Measurements from ENCODE around the gene RNF217. TPM values are rescaled to one million over a fixed set of nuclear protein-coding genes. Genes with fewer than 3 reads are reported as not detected.

The RNF217 gene
- total and polyA plus RNA-seq, 2 of the 13 experiments (the other 11 are each of a cell fraction or from before 2014, with no cell fraction given), result 2.2 to 2.4 TPM

- Histone ChIP-seq H3K9ac (ENCODE audit: insufficient read depth, low read depth, low read length) (no peak overlapping the region), H3K9me3 (ENCODE audit: low read length) (no peaks in the 10 kb centered on the region), H2AFZ (ENCODE audit: low read length) (no peak overlapping the region), H3K27me3 (ENCODE audit: control insufficient read depth in 1 of 2, insufficient read depth in 2 of 2, low read length in 2 of 2) (no peaks in the 10 kb centered on the region), H3K27ac (ENCODE audit: extremely low read length, insufficient read depth, low read length) (no peak overlapping the region), H3K79me2 (ENCODE audit: insufficient read depth, low read length) (no peaks in the 10 kb centered on the region), H4K20me1 (ENCODE audit: insufficient read depth, low read length) (no peaks in the 10 kb centered on the region), H3K4me2 (ENCODE audit: low read depth, low read length) (no peak overlapping the region), H3K4me1 (ENCODE audit: insufficient read depth, low read length) (0 out of 2 replicates have a peak, but pooled peaks cover 6% of the 10 kb centered on the region), H3K36me3 (replicated peaks in 1 of 2; ENCODE audit: control insufficient read depth in 1 of 2, insufficient read depth in 2 of 2, low read length in 2 of 2) (no peaks in the 10 kb centered on the region), H3K4me3 (replicated peaks in 1 of 3; ENCODE audit: insufficient read depth in 1 of 3, low read depth in 2 of 3, low read length in 3 of 3) (no peak overlapping the region)
- no peak for TF ChIP-seq ZNF704 (CRISPR knock-in tag; IDR thresholded peaks at IDR 0.05; ENCODE audit: borderline replicate concordance)
- TF ChIP-seq GATAD2A (CRISPR knock-in tag; IDR thresholded peaks at IDR 0.05), result no peak
- TF ChIP-seq ZNF180 (CRISPR knock-in tag; IDR thresholded peaks at IDR 0.05; ENCODE audit: borderline replicate concordance, low read depth), result no peak
- no peak for TF ChIP-seq ZNF75D (CRISPR knock-in tag; IDR thresholded peaks at IDR 0.05; ENCODE audit: borderline replicate concordance)
- TF ChIP-seq ZNF615 (CRISPR knock-in tag; IDR thresholded peaks at IDR 0.05; ENCODE audit: borderline replicate concordance), result no peak
- in situ Hi-C loops (cut with HindIII; ENCODE audit: extremely low pct_ligation_motif_present, low pct_unique_long_range_greater_than_20kb), result no loop called here
- ChIA-PET CTCF (ENCODE audit: low intra/inter-chr PET ratio, low total read pairs) (no interaction called here), POLR2A (no interaction called here)
- no TSS peak for BruUV-seq (replicated peaks)
- FAIRE-seq (no peak), DNase-seq (ENCODE audit: low spot score) (no peak), ATAC-seq (peak; percentile 43; the same call in 1 of the 3 replicates)
- intact Hi-C loops (cut with micrococcal nuclease; ENCODE audit: unreplicated experiment), result no loop called here
- WGBS (ENCODE audit: low lambda C conversion rate), result 33% methylated on average over 3 of the region's 3 CpGs
Observed at GRCh38 chr6:125008261-125008703, 46.0 kb downstream of the RNF217 start.

GRCh38 chr6:125008957-125009356 is 46.7 kb downstream of the RNF217 start:
- ChIA-PET CTCF (ENCODE audit: low intra/inter-chr PET ratio, low total read pairs) (no interaction called here), POLR2A (no interaction called here)
- no peak overlapping the region for H3K9ac ChIP-seq (ENCODE audit: insufficient read depth, low read depth, low read length)
- intact Hi-C loops (cut with micrococcal nuclease; ENCODE audit: unreplicated experiment), result no loop called here
- H3K79me2 ChIP-seq (ENCODE audit: insufficient read depth, low read length), result no peaks in the 10 kb centered on the region
- H3K27me3 ChIP-seq (ENCODE audit: control insufficient read depth in 1 of 2, insufficient read depth in 2 of 2, low read length in 2 of 2), result no peaks in the 10 kb centered on the region
- no peak for DNase-seq (ENCODE audit: low spot score)
- BruUV-seq (replicated peaks), result no TSS peak
- H3K4me1 ChIP-seq (ENCODE audit: insufficient read depth, low read length), result 0 out of 2 replicates have a peak, but pooled peaks cover 6% of the 10 kb centered on the region
- no peak overlapping the region for H3K4me2 ChIP-seq (ENCODE audit: low read depth, low read length)
- 43% methylated on average over 1 of the region's 1 CpG for WGBS (ENCODE audit: low lambda C conversion rate)
- H3K27ac ChIP-seq (ENCODE audit: extremely low read length, insufficient read depth, low read length), result no peak overlapping the region
- H3K9me3 ChIP-seq (ENCODE audit: low read length), result no peaks in the 10 kb centered on the region
- H3K4me3 ChIP-seq (replicated peaks in 1 of 3; ENCODE audit: insufficient read depth in 1 of 3, low read depth in 2 of 3, low read length in 3 of 3), result no peak overlapping the region
- no peaks in the 10 kb centered on the region for H3K36me3 ChIP-seq (replicated peaks in 1 of 2; ENCODE audit: control insufficient read depth in 1 of 2, insufficient read depth in 2 of 2, low read length in 2 of 2)
- no peak for ATAC-seq
- in situ Hi-C loops (cut with HindIII; ENCODE audit: extremely low pct_ligation_motif_present, low pct_unique_long_range_greater_than_20kb), result no loop called here
- H4K20me1 ChIP-seq (ENCODE audit: insufficient read depth, low read length), result no peaks in the 10 kb centered on the region
- no peak for FAIRE-seq
- no peak overlapping the region for H2AFZ ChIP-seq (ENCODE audit: low read length)
- TF ChIP-seq BCLAF1 (IDR thresholded peaks at IDR 0.05) (no peak), RBM22 (optimal IDR thresholded peaks at IDR 0.05; ENCODE audit: low read length) (no peak), GATAD2A (CRISPR knock-in tag; IDR thresholded peaks at IDR 0.05) (no peak), SNAPC4 (CRISPR knock-in tag; IDR thresholded peaks at IDR 0.05) (no peak), MYNN (CRISPR knock-in tag; IDR thresholded peaks at IDR 0.05; ENCODE audit: low read depth) (no peak), PITX1 (CRISPR knock-in tag; IDR thresholded peaks at IDR 0.05) (no peak)

All from HepG2 (cell line).